Esophagus squamous epithelium (tissue), 5 donors: ENCODE data around the gene GLIS1. TPM values are rescaled to one million over a fixed set of nuclear protein-coding genes. Genes with fewer than 3 reads are reported as not detected.
A peak's percentile ranks its signal among the peaks of the same experiment; 100 is the strongest.

Experiments used
- DNase-seq: peaks from one replicate; lab custom pipeline; 2025; lab: John Stamatoyannopoulos, UW
- H3K27ac ChIP-seq, 4 donors: fragments of 200-600 bp; sonication (generic); one replicate each; pipeline ENCODE4 v1.5.1; 2016 to 2019; ENCODE audit warnings: mild to moderate bottlenecking in 1 of 4
- H3K27me3 ChIP-seq, 4 donors: fragments of 200-600 bp; sonication (generic); 1 replicate in 3 of 4; 2 replicates in 1 of 4; pipeline versions ENCODE4 v1.5.1 to v1.6.0; 2017 to 2021; ENCODE audit warnings: antibody characterized with exemption in 1 of 4
- H3K36me3 ChIP-seq, 3 donors: fragments of 200-600 bp; sonication (generic); one replicate each; pipeline ENCODE4 v1.5.1; 2016 to 2019
- H3K4me1 ChIP-seq, 3 donors: fragments of 200-600 bp; sonication (generic); one replicate each; pipeline ENCODE4 v1.5.1; 2017 to 2019
- H3K4me3 ChIP-seq, 4 donors: fragments of 200-600 bp; sonication (generic); 1 replicate in 3 of 4; 2 replicates in 1 of 4; pipeline ENCODE4 v1.5.1; 2016 to 2019; ENCODE audit warnings: mild to moderate bottlenecking in 2 of 4, moderate library complexity in 1 of 4
- H3K9me3 ChIP-seq, 3 donors: fragments of 200-600 bp; sonication (generic); one replicate each; pipeline ENCODE4 v1.5.1; 2016 to 2019
- POLR2A ChIP-seq, 4 donors: fragments of 450-650 bp; IDR thresholded peaks; one replicate each; pipeline ENCODE4 v1.6.1; 2017; ENCODE audit warnings: antibody characterized with exemption in 4 of 4, mild to moderate bottlenecking in 4 of 4, moderate library complexity in 3 of 4
- WGBS, 2 donors: methylation state at CpG; one replicate each; pipeline ENCODE4 v1.1.5; 2018; 5-methylcytosine and 5-hydroxymethylcytosine counted together
- intact Hi-C: fragments of 100-400 bp; cut with DNase I; formaldehyde crosslinking; loops from one replicate; pipeline ENCODE4 v1.15.0; 2022
- total RNA-seq, 4 donors: library from RNA; depleted of rRNA; stranded (reverse); fragments of >200 nt; gene quantifications; one replicate each; pipeline ENCODE4 v1.1.0, GENCODE V29; 2016
- TF ChIP-seq, protein P1 (sequence below), 6 experiments: fragments of 450-650 bp in 4 of 6; fragments of 200-600 bp in 2 of 6; sonication (generic) in 2 of 6; IDR thresholded peaks; one replicate each; pipeline ENCODE4 v1.5.1; 2016 to 2019; ENCODE audit warnings: antibody characterized with exemption in 6 of 6, mild to moderate bottlenecking in 4 of 6, moderate library complexity in 4 of 6
- donor health status: DM: yes; HTN: yes; CAD: no.

Gene GLIS1
- total RNA-seq: under 1 TPM in 1 of 4 donors, not detected in 3; 0.57 TPM

DNA sequence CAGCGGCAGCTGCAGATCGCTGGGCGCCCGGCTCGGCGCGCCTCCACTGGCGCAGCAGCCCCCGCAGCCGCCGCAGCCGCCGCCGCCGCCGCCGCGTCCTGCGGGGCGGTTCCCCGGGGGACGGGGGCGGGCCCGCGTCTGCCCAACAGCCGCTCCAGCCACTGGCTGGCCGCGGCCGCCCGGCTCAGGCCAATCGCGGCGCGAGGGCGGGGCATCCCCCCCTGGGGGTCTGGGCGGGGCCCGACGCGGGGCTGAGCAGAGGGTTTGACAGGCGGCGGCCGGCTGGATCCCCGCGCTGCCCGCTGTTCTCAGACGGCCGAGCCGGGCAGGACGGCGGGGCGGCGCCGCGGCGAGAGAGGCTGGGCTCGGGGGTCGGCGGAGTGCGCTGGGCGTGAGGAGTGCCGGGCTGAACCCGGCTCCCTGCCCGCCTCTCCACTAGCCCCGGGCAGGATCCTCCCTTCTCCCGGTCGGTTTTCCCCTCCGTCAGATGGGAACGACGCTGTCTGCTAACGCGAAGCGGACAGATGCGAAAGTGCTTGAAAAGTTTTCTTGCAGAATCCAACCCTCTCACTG lies at the start of gene GLIS1:
GLIS1 (minus strand) TSS at position 56 of the 573 bp plus-strand sequence. CDS start 1,100 bp downstream, outside the sequence.
- peak within 1 kb of the TSS; percentile 28 to 82 (median 54) for H3K4me3 ChIP-seq
- TF ChIP-seq, protein P1, sequence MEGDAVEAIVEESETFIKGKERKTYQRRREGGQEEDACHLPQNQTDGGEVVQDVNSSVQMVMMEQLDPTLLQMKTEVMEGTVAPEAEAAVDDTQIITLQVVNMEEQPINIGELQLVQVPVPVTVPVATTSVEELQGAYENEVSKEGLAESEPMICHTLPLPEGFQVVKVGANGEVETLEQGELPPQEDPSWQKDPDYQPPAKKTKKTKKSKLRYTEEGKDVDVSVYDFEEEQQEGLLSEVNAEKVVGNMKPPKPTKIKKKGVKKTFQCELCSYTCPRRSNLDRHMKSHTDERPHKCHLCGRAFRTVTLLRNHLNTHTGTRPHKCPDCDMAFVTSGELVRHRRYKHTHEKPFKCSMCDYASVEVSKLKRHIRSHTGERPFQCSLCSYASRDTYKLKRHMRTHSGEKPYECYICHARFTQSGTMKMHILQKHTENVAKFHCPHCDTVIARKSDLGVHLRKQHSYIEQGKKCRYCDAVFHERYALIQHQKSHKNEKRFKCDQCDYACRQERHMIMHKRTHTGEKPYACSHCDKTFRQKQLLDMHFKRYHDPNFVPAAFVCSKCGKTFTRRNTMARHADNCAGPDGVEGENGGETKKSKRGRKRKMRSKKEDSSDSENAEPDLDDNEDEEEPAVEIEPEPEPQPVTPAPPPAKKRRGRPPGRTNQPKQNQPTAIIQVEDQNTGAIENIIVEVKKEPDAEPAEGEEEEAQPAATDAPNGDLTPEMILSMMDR (IDR thresholded peaks at IDR 0.05): no peak
- TF ChIP-seq POLR2A (IDR thresholded peaks at IDR 0.05): no peak
- H3K36me3 ChIP-seq: no peaks in the 10 kb centered on the region
- H3K27me3 ChIP-seq: peaks cover 8 to 95% (median 13%) of the 10 kb centered on the region in 4 donors
- peak within 1 kb of the TSS in 3 of 4 donors; percentile 8 to 68 (median 61) for H3K27ac ChIP-seq
- 0% methylated on average over 3 of the region's 73 CpGs; no CpG with 5 or more reads in 1 of the 2 donors for WGBS, 2 donors
- H3K4me1 ChIP-seq: peaks cover 8 to 35% (median 23%) of the 10 kb centered on the region in 3 donors
- no peak for DNase-seq
- intact Hi-C loops: no loop called here
- H3K9me3 ChIP-seq: peaks cover 0 to 8% (median 3%) of the 10 kb centered on the region in 3 donors

DNA sequence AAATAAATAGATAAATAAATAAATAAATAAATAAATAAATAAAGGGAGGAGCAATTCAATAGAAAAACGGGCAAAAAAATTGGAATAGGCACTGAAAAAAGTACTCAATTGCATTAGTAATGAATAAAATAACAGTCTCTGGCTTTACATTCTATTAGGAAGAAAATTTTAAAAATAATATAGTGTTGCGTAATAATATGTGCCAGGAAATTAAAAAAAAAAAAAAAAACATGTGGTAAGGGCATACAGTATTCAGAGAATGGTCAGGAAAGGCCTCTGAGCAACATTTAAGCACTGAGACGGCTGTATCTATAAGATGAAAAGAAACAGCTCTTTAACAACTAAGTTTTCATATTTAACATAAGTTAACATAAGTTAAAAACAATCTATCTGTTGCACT lies 48.7 kb upstream of the GLIS1 start:
- WGBS, 2 donors: 93 to 95% methylated on average over 3 of the region's 3 CpGs
- Histone ChIP-seq H3K4me1 (no peaks in the 10 kb centered on the region), H3K27me3 (no peaks in the 10 kb centered on the region), H3K4me3 (no peak overlapping the region), H3K36me3 (peaks cover 0 to 91% (median 0%) of the 10 kb centered on the region in 3 donors), H3K27ac (no peak overlapping the region), H3K9me3 (no peaks in the 10 kb centered on the region)
- no peak for TF ChIP-seq POLR2A (IDR thresholded peaks at IDR 0.05)
- TF ChIP-seq, protein P1 (IDR thresholded peaks at IDR 0.05): no peak
- DNase-seq: no peak
- intact Hi-C loops: no loop called here

DNA sequence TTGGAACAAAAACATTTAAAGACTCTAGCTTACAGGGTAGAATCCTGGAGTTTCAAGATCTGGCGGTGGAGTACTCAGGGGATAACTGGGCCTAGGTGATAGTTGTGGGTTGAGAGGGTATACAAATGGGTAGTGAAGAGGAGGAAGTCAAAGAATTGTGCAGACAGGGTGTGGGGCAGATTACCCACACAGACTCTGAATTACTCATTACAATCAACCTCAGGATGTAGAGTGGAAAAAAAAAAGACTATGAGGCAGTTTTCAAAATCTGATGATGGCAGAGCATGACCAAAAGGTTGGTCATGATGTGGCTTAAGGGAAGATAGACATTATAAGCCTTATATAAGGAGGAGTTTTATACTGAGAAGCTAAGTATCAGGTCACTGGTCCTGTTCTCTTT lies 44.1 kb upstream of the GLIS1 start:
- no peak overlapping the region for H3K4me3 ChIP-seq
- no peaks in the 10 kb centered on the region for H3K4me1 ChIP-seq
- H3K27ac ChIP-seq: no peak overlapping the region
- intact Hi-C loops: no loop called here
- WGBS, 2 donors: 73 to 88% methylated on average over 1 of the region's 1 CpG
- TF ChIP-seq POLR2A (IDR thresholded peaks at IDR 0.05): no peak
- TF ChIP-seq, protein P1 (IDR thresholded peaks at IDR 0.05): no peak
- H3K9me3 ChIP-seq: no peaks in the 10 kb centered on the region
- no peaks in the 10 kb centered on the region for H3K27me3 ChIP-seq
- DNase-seq: no peak
- H3K36me3 ChIP-seq: peaks cover 0 to 75% (median 0%) of the 10 kb centered on the region in 3 donors

DNA sequence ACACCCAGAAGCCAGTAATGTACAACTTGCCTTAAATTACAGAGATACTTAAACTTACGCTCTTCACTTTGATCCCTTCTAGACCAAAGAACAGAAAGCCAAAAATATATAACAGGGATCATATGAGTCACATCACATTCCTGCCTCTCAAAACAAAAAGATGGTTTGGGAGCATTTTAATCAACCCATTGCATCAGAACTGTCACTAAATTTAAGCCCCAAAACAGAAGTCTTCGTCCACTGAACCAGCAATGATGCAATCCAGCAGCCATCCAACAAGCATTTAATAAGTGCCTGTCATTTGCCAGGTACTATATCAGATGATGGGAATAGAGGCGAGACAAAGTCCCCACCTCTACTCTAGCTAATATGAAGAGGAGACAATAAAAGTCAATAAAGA lies 42.7 kb upstream of the GLIS1 start:
- H3K36me3 ChIP-seq: peaks cover 0 to 76% (median 0%) of the 10 kb centered on the region in 3 donors
- DNase-seq: no peak
- no peaks in the 10 kb centered on the region for H3K9me3 ChIP-seq
- intact Hi-C loops: no loop called here
- TF ChIP-seq, protein P1 (IDR thresholded peaks at IDR 0.05): no peak
- no peak for TF ChIP-seq POLR2A (IDR thresholded peaks at IDR 0.05)
- no peak overlapping the region for H3K4me3 ChIP-seq
- no peaks in the 10 kb centered on the region for H3K27me3 ChIP-seq
- no peaks in the 10 kb centered on the region for H3K4me1 ChIP-seq
- 69 to 84% methylated on average over 3 of the region's 3 CpGs for WGBS, 2 donors
- no peak overlapping the region for H3K27ac ChIP-seq

DNA sequence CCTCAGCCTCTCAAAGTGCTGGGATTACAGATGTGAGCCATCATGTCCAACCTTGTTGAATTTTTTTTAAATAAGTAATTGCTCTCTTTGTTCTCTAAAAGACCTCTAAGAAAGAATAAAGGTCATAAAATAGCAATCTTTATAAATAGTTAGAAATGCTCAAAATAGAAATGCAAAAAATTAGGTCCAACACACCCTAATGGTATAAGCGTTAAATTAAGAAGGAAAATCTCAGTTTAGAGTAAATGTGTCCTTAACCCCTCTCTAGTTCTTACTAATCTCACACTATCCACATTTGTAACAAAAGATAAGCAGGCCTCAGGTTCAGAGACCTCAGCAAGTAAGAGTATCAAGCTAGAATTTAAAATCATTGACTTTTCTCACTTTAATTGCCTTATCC lies 38.3 kb upstream of the GLIS1 start:
- no peak for TF ChIP-seq POLR2A (IDR thresholded peaks at IDR 0.05)
- TF ChIP-seq, protein P1 (IDR thresholded peaks at IDR 0.05): no peak
- no peak for DNase-seq
- peaks cover 0 to 39% (median 0%) of the 10 kb centered on the region in 3 donors for H3K36me3 ChIP-seq
- intact Hi-C loops: no loop called here
- no peaks in the 10 kb centered on the region for H3K9me3 ChIP-seq
- no peaks in the 10 kb centered on the region for H3K27me3 ChIP-seq
- no peak overlapping the region for H3K27ac ChIP-seq
- no peaks in the 10 kb centered on the region for H3K4me1 ChIP-seq
- WGBS, 2 donors: 91 to 97% methylated on average over 1 of the region's 1 CpG
- no peak overlapping the region for H3K4me3 ChIP-seq
